HG03575 (cell line): ENCODE results near the gene WFS1.

Source experiments
- ATAC-seq: cut with Tn5 transposase; IDR thresholded peaks from one replicate; pipeline ENCODE4 v1.9.1; 2021; ENCODE audit not compliant: unreplicated experiment, insufficient number of reproducible peaks, low FRiP score; ENCODE audit errors: extremely low read depth

Gene WFS1

DNA sequence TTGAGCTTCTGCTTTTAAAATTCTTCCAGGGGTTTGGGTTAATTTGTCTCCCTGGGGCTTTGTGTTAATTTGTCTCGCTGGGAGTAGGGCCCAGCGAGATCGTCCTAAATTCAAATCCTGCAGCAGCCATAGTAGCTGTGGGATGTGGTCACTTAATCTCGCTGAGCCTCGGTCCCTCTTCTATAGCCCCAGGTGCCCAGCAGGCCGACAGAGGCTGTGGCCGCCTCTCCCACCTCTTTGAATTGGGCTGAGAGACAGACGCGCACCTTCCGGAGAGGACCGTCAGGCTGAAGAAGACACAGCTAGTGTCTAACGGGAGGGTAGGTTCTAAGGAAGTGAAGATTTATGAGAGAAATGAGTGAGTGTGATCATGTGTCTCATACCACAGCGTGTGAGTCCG is 15.7 kb upstream of the WFS1 start:
- no peak for ATAC-seq

- no peak for ATAC-seq
Observed at GRCh38 chr4:6256141-6256540, 13.5 kb upstream of the WFS1 start.

DNA sequence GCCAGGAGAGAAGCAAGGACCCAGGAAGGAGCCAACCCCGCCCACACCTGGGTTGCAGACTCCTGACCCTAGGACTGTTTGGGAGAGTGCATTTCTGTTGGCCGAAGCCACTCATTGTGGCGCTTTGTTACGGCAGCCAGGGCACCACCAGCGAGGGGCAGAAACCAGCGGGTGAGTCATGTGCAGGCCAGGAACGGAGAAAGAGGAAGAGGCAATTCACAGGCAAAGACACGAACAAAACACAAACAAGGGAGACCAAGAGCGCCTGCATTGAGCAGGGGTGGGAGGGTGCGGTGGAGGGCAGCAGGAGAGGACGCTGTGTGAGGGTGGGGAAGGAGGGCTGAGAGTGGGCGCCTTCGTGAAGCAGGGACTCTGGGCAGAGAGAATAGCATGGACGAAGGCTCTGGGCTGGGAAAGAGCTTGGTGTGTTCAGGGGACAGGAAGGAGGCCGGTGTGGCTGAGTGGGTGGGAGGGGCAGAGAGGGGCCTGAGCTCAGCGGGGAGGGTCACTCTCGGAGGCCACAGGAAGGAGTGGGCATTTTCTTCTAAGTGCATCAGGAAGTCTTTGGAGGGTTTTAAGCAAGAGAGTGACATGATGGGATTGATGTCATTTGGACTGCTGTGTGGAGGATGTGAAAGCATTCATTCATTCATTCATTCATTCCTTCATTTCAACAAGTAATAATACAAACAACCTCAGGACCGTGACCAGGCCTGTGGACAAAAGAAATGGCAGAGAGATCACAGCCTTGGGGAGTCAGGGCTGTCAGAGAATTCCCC is 12.2 kb upstream of the WFS1 start:
- ATAC-seq, result no peak

DNA sequence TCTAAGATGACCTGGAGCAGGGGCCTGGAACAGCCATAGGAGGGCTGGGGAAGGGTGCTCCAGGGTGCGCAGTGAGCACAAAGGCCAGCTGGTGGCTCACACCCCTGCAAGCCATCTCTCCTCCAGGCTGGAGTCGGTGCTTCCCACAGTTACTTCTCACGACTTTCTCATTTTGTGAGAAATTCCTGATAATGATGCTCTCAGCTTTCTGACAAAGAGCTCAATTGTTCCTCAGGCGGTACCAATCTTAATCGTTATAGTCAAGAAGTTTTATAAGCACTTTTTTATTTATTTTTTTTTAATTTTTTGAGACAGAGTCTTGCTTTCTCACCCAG is 11.7 kb upstream of the WFS1 start:
- ATAC-seq, result no peak

GRCh38 chr4:6258741-6259140 is 10.9 kb upstream of the WFS1 start:
- no peak for ATAC-seq

DNA sequence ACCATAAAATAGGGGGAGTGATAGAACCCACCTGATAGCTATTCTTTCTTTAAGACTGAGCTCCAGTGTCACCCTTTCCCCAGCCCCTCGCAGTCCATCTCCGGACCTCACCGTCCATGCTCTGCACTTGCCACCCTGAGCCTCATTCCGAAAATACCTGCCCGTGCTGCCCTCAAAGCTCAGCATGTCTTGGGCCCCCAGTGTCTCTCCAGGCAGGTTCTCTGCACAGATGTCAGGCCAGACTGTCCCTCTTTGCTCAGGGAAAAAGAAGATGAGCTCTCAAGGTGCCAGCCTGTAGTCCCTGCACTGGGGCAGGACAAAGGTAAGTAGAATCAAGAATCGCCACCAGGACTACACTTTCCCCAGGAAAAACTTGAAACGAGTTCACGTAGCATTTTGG is 9.8 kb upstream of the WFS1 start:
- no peak for ATAC-seq

DNA sequence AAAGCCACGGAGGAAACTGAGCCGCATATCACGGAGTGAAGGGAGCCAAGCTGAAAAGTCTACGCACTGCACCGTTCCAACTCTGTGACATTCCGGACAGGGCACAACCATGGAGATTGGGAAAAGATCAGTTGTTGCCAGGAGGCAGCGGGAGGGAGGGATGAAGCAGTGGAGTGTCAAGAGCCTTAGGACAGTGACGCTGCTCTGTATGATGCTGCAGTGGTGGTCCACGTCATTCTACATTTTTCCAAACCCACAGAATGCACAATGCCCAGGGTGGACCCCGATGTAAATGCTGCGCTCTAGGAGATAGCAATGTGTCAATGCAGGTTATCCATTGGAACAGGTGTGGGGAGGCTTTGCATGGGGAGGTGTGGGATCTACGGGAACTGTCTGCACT is 7.5 kb upstream of the WFS1 start:
- no peak for ATAC-seq

DNA sequence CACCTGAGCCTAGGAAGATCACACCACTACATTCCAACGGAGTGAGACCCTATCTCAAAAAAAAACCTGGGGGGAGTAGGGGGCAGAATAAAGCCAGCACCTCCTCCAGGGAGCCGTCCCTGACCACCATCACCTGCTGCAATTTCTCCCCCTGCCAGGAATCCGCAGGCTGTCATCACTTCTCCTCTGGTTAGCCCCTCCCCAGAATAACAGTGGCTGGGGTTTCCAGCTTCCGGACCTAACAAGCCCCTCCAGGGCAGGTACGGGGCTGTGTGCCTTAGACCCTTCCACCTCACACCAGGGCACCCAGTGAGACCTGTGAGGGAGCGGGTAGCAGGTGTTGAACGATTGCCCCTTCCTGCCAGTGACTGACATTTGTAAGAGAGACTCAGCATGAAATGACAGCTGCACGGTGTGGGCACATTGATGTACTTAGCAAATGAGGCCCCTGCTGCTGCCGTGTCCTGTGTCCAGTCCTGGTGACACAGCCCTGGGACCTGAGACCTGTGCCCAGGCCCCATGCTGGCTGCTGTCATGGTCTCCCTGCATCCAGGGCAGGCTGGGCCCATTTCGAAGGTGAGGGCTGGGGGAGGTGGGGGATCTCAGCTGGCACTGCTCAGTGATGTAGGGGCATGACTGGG is 6.7 kb upstream of the WFS1 start:
- ATAC-seq, result no peak

GRCh38 chr4:6263526-6264224 is 6.0 kb upstream of the WFS1 start:
- ATAC-seq, result no peak

DNA sequence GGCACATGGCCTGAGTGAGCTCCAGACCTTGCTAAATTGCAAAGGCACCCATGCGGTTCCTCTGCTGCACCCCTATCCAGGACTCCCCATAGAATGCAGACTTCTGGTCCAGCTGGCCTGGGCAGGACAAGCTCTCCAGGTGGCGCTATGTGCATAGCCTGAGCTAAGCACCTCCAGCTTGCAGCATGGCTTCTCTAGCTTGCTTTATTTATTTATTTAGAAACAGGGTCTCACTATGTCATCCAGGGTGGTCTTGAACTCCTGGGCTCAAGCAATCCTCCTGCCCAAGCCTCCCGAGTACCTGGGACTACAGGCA is 5.5 kb upstream of the WFS1 start:
- no peak for ATAC-seq

DNA sequence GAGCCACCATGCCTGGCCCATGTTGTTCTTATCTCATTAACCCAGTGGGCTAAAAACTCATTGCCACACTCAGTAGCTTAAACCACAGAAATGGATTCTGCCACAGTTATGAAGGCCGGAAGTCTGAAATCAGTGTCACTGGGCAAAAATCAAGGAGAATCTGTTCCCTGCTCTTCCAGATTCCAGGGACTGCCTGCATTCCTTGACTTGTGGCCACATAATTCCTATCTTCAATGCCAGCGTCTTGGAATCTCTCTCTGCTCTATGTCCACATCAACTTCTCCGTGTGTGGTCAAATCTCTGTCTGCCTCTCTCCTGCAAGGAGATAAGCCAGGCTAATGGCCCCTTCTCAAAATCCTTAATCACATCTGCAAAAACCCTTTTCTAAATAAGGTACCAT is 4.1 kb upstream of the WFS1 start:
- no peak for ATAC-seq

GRCh38 chr4:6267573-6267972 is 2.1 kb upstream of the WFS1 start:
- ATAC-seq, result no peak

- no peak for ATAC-seq
Observed at GRCh38 chr4:6268650-6269615, 717 bp upstream of the WFS1 start.

DNA sequence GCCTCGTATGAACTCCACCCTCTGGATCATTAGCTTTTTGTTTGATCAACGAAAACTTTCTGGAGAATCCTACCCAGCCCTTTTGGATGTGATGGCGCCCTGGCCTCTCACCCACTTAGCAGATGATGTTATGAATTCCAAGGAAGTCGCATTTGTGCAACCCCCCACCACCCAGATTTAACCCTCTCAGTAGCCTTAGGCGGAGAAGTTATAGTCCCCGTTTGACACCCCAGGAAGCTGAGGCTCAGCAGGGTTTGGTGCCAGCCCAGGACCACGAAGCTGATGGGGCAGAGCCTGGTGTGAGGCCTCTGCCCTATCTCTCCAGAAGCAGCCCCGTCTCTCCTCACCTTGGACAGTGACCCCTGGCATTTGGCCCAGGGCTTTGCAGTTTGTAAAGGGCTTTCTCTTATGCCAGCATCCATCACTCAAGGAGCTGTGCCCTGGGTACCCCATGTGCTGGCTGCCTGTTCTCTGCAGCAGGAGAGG is 1.0 kb downstream of the WFS1 start:
- no peak for ATAC-seq

GRCh38 chr4:6271206-6271605 is 1.6 kb downstream of the WFS1 start:
- ATAC-seq, result no peak

DNA sequence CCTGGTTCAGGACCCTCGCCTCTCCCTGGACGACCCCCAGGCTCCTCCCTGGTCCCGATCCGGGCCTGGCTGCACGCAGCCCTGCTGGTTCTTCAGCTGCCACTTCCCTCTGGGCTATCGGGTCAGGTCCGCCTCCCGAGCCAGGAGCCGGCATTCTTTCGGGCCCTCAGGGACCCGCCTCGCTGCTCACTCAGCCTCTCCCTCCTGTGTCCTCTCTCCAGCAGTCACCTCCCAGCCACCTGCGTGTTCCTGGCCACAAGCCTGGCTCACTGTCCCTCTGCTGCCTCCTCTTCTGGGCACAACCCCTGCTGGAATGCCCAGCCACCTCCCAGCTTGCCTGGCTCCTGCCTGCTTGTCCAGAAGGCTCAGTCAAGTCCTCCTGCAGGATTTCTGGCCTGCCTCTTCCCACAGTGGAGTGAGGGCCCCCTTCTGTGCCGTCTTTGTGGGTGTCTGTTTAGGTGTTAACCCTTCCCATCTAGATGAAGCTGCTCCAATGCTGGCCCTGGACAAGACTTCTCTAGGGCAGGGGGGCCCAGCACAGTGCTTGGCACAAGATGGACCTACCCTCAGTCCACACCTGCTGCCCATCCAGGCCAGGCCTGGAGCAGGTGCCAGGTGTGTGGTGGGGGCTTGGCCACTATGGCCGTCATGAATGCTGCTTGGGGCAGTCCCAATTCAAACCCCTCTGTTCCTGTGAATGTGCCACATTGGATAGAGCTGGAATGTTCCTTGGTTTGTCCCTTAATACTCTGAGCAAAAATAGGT is 2.2 kb downstream of the WFS1 start:
- ATAC-seq, result no peak

DNA sequence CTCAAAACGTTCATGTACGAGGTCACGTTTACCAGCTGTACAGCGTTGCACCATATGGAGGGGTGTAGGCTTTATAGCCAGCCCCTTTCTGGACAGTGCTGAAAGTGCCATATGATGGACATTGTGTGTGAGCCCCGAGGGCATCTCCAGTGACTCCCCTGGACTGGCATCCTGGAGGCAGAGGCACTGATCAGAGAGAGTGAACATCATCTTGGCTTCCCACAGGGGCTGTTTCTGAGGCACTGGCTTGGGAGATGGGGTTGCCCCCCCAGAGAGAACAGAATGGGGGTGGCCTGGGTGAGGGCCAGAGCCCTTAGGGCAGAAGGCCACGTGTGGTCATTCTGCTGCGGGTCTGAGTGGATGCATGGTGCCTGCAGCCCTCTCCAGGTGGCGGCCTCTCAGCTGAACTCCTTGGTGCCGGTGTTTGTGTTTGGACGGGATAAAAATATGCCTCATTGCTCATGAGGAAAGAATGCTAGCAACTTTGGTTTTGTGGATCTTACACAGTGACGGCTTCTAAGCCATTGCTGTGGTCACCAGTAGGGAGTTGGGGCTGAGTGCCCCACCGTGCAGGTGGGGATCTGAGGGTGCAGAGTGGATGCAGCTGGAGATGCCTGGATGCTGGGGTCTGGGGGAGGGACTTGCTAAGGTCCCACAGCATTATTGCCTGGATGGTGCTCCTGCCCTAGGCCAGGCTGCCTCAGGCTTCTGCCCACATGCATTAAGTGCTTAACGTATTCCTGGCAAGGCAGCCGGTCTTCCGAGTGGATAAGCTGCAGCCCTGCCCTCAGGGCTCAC is 3.4 kb downstream of the WFS1 start:
- no peak for ATAC-seq

DNA sequence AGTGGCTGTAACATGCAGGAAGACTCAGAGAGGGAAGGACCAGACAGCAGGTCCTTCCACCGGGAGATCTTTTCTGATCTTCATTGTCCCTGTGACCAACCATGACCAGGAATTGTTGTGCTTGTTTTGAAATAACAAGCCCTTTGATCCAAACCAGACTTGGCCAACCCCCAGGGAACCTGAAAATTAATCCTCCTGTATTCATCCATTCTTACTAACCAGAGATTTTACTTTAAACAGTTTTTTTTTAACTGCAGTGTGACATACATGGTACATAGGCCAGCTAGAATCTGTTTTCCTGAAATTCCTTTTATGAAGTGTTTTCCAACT is 4.0 kb downstream of the WFS1 start:
- ATAC-seq, result no peak
